HG03064 (cell line): ENCODE results near the gene CRYBB3.

ENCODE experiments used
- ATAC-seq: cut with Tn5 transposase; IDR thresholded peaks from one replicate; pipeline ENCODE4 v1.9.1; 2021; ENCODE audit warnings: low read depth; ENCODE audit not compliant: unreplicated experiment

CRYBB3 gene

DNA sequence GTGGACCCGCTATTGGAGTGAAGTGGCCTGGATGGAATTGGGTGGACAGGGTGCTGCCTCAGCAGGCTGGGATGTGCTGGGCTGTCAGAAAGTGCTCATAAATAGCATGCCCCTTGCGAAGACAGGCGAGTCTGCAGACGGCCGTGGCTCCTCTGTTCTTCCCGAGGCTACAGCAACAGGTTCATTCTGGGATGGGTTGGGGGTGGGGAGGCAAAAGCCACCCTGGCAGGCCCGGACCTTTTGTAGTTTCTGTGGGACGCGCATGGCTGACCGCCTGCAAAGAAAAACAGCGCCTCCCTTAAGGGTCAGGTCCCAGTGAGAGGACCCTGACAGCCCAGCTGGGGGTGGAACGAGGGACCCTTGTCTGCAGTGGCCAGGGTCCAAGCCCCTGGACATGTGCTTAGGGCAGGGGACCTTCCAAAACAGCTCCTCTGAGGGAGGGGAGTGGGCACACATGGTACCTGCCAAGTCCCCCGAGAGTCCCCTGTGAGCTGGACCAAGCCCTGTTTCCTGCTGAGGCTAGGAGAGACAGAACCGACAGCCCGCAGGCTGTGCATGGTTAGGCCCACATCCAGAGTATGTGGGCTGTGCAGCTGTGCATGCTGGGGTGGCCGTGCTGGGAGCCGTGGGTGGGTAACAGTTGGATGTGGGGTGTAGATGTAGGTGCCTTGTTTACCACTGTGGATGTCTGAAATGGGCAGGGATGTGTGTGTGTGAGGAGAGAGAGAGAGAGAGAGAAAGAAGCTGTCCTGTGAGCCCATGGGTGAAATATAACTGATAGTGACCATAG, at the start of gene CRYBB3:
Gene CRYBB3, plus strand, starts transcription at position 128 of the 790 bp plus-strand sequence. CDS start 1,539 bp downstream, outside the sequence.
- ATAC-seq, result no peak

DNA sequence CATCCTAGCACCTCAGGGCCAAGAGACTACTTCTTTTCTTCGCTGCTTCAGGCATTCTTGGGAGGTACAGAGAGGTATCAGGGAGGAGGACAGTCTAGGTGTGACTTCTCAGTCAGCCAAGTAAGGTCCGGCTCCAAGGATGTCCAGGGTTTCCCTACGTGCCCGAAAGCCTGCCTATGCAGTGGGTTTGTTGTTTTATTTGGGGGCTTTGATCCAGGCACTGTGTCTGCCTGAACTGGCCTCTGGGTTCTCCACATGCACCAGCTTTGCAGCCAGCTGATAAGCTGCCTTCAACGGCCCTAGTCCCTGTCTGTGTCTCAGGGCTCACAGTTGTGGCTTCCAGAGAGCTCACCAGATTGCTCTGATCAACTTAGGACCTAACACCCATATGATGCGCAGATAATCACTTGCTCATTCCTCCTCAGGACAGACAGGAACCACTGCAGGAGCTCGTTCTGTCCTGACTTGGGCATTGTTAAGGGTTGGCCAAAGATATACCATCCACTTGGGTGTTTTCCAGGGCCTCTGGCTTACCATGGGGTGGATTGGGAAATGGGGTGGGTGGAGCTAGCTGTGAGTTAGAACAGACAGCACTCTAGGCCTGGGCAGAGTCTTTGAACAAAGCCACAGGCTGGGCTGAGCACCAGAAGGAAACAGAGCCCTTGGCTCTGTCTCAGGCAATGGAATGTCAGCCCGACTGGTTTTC, 45.5 kb upstream of the CRYBB3 start:
- ATAC-seq, result no peak

DNA sequence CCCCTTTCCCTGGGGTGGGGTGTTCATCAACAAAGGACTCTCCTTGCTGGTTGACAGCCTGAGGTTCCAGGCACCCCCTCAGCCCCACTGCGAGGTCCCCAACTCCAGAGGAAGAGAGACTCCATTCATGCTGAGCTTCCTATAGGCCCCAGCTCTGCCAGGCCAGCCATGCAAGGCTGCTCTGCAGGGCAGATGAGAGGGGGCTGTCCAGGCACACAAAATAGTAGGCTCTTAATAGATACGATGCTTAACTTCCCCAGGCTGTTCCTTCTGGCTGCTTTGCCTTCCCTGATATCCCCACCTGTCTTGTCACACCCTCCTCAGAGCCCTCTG, 45.0 kb upstream of the CRYBB3 start:
- no peak for ATAC-seq

DNA sequence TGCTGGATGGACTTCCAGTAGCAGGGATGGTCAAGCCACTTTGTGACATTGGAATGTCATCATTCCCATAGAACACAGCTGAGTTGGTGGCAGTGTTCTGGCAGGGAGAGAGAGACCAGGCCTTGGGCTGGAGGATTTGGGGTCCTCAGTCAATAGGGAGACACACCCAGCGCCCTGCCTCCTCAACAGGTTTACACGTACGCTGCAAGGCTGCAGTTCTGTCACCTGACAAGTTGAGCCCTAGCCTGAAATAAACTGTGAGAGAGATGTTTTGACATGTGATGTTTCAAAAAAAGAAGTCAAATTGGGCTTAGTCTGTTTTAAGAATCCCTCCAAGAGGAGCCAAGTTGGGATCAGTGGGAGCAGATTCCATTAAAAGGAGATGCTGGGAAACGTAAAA, 42.9 kb upstream of the CRYBB3 start:
- ATAC-seq, result no peak

DNA sequence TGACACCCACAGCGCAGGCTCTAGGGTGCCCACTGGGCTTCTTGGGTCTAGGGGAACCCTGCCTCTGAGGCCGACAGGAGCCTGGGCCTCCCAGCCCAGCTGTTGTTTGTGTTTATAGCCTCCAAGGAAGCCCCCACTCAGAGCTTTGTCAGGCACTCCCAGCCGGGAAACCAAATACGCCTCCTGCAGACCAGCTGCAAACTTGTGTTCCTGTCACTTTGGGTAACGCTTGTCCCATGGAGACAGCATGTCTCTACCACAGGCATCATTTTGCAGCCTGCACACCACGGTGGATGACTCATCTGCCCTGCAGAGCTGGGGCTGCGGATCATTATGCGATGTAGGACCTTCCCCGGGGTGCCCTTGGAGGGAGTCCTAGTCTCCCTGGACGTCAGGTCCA, 40.6 kb upstream of the CRYBB3 start:
- ATAC-seq, result no peak

DNA sequence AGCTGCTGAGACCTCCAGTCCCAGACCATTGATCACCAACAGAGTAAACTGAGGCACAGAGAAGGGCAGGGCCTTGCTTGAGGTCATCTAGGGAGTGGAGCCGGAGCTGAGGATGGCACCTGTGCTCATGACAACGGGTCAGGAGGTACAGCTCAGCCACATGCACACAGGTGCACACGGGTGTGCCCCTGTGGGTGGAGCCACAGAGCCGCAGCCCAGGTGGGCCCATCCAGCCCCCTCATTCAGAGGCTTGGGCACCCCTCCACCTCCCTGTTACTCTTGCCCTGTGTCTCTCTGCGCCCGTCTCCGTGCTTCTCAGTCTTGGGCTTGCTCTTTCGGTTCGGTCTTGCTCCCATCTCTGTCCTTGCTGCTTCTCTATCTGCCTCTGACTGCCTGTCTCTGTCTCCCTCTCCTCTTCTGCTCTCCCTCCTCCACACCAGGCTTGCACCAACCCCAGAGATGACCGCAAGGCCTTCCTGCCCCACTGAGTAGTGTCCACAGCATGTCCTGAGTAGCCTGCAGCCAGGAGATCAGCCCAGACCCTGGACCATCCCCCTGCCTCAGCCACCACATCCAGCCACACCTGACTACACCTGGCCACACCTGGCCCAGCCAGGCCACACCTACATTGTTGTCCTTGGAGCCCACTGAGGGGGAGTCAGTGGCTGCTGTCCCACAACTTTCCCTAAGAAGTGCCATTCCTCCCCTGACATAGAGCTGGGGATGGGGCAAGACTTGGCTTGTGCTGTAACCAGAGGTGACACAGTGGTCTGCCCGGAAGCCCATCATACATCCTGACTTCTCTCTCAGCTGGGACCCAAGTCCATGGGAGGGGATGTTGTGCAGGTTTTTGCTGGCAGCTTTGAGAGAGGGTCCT, 39.3 kb upstream of the CRYBB3 start:
- ATAC-seq, result no peak

DNA sequence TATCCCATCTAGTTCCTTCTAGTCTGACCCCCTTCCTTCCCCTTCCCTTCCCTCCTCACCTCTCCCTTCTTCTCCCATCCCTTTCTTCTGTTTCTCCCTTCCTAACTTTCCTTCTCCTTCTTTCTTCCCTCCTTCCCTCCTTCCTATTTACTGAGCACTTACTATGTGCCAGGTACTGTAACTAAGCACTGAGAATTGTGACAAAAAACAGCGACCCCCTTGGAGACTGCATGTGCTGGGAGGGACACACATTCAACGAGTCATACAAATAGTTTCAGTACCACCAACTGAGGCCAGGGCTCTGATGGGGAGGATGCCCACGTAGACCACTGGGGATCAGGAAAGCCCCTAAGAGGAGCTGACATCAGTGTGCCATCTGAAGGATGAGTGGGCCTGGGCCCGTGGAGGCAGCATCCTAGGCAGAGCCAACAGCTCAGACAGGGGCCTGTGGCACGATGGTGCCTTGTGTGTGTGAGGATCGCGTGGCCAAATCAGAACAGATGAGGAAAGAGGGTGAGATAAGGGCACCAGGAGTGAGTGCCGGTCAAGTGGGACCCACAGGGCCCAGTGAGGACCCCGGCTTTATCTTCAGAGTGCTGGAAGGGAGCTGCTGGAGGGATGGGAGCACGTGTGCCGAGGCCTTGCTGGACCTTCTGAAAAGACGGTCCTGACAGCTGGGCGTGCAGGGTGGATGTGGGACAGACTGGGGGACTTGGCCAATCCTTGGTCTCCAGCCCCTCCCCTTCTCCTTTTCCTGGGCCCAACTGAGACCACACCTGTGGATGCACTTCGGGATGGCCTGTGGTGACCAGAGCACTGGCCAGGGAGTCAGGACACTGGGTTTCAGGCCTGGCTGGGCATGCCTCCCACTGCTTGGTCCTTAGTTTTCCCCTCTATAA, 38.4 kb upstream of the CRYBB3 start:
- ATAC-seq, result no peak

DNA sequence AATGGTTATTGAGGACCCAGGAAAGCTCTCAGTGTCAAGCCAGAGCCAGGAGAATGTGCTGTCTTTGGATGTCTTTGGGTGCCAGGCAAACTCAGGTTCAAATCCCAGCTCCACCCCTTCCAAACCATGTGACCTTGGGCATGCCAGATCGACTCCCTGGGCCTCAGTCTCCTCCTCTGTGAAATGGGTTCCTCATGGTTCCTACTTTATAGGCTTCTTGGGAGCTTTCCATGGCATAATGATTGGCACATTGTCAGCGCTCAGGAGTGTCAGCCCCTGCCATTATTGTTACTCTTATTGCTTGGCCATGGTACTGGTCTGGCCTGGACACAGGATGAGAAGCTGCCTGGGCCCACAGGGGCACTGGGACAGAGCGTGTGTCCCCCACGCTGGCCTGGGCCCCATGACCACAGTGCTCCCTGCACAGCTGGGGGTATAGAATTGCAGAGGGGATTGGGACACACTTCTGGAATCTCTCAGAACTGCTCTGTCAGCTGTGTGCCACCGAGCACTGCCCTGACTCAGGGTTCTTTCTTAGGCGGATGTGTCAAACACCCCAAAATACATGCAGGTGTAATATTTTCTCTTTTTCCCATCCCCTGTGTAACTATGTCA, 37.6 kb upstream of the CRYBB3 start:
- ATAC-seq, result no peak

DNA sequence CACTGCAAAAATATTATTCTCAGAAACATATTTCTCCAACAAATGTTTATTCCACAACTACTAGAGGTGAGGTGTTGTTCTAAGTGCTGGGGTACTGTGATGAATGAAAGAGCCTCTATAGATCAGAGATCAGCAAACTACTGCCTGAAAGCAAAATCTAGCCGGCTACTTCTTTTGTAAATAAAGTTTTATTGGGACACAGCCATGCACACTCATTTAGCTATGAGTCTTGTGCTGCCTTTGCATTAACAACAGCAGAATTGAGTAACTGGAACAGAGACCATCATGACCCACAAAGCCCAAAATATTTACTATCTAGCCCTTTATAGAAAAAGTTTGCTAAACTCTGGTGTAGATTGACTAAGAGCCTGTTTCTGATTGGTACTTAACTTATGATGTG, 37.1 kb upstream of the CRYBB3 start:
- no peak for ATAC-seq

DNA sequence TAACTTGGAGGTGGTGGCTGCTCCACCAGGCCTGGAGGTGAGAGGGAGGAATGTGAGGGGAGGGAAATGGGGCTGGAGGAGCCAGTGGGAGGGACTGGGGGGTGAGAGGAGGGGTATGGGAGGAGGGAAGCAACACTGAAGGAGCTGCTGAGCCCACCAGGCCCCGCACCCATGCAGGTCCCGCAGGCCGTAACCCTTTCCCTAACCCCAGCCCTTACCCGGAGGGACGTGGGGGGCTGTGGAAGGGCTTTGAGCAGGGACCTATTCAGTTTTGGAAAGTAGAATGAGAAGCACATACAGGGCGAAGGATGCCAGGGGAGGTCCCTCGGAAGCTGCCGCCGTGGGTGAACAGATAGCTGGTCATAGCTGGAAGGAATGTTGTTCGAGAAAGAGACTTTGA, 33.9 kb upstream of the CRYBB3 start:
- ATAC-seq, result no peak

DNA sequence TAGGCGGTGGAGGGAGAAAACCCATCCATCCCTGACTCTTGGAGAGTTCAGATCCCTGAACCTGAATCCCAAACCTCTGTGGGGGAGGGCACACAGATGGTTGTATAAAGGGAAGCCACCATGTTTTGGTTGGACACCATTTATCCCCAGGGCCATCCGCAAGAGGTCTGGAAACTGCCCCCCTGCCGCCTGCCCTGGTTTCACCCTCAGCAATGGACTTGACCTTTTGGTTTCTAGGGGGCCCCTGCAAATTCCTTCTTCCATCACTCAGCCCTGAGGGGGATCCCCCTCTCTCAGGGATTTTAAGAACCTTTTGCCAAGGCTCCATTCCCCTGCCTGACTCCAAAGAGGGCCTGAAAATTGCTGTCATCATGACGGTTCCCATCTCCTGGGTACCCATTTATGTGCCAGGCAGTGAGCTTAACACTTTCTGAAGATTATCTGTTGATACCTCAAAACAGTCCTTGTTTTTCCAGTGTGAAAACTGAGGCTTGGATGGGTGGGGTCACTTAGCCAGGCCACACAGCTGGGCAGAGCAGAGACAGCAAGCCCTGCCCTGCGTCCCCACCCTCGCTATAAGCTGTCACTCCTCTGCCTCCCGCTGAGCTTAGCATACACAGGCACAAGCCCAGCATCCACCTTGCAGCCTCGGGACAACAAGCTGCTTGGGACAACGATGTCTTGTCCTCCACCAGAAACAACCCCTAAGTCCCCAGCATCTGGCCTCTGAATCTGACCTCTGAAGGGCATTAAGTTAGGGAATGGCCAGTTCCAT, 33.2 kb upstream of the CRYBB3 start:
- ATAC-seq, result no peak

DNA sequence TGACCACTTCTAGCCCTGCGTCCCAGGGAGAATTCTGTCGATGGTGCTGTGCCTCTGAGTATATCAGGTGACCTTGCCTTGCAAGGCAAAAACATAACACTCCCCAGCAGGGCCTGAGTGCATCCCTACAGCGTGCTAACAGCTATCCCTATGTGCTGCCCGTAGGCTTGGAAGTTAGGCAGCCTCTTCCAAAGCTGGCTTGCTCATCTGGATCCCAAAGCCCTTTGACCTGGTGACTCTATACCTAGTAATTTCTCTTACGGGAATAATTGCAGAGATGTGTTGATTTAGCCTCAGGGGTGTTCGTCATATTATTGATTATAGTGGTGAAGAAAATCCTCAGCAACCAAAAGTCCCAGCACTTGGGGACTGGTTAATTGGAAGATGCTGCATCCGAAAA, 32.6 kb upstream of the CRYBB3 start:
- no peak for ATAC-seq

DNA sequence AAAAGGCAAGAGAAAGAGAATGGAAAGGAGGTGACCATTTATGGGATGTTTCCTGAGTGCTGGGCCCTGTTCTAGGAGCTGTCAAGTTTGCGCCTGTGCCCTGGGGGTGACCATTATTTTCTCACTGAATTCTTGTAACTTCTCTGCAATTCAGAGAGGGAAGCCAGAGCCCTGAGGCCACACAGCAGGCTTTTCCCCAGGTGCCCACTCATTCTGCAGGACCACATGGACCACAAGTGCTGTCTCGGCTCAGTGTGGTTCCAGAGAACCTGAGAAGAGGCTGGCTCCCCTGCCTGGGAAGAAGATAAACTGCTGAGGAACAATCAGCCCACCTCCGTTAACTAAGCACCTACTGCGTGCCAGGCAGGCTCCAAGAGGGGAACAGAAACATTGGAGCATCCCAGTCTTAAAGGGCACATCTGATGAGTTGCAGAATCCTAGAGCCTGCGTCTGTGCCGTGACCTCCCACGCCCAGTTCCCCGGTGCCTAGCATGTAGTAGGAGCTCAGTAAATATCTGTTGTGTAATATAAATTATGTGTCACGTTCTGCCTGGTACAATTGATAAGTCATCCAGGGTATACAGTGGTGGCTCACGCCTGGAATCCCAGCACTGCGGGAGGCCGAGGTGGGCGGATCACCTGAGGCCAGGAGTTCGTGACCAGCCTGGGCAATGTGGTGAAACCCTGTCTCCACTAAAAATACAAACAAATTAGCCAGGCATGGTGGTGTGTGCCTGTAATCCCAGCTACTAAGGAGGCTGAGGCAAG, 31.6 kb upstream of the CRYBB3 start:
- no peak for ATAC-seq

DNA sequence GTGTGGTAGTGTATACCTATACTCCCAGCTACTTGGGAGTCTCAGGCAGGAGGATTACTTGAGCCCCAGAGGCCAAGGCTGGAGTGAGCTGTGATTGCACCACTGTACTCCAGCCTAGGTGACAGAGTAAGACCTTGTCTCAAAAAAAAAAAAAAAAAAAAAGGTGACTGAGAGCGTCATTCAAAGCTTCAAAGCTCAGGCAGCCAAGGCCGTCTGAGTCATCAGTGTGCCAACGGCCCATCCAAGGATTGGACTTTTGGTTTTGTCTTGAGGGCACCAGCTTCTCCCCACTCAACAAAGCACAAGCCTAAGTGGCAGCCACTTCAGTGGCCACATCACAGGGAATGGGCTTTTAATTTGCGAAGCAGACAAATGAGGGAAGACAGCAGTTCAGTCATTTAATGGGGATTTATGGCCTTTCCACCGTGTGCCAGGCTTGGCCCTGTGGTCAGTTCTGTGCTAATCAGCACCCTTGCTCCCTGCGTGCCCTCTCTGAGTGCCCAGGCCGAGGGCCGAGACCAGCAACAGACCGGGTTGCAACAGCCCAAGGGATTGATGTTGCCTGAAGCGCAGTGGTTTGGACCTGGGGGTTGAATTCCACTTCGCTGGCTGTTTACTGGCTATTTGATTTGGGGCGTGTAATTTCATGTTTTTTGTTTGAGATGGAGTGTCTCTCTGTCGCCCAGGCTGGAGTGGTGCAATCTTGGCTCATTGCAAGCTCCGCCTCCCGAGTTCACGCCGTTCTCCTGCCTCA, 30.2 kb upstream of the CRYBB3 start:
- no peak for ATAC-seq

DNA sequence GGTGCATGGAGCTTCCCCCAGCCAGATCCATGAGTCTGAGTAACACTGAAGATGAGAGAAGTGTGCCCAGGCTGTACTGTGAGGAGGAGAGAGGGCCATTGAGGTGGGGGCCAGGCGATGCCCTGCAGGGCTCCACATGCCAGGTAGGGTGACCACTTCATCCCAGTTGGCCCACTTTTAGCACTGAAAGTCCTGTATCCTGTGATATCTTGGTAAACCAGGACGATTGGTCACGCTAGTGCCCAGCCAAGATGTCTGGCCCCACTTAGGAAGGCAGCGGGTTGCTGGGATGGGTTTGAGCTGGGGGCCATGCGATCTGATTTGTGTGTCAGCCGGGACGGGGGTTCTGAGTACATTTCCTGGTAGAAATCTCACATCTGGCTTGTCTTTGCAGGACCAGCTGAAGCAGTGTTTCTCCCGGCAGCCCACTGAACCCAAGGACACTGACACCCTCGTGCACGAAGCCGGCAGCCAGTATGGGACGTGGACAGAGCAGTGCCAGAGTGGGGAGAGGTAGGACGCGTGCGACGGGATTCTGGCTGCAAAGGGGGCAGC, 29.2 kb upstream of the CRYBB3 start:
- no peak for ATAC-seq

DNA sequence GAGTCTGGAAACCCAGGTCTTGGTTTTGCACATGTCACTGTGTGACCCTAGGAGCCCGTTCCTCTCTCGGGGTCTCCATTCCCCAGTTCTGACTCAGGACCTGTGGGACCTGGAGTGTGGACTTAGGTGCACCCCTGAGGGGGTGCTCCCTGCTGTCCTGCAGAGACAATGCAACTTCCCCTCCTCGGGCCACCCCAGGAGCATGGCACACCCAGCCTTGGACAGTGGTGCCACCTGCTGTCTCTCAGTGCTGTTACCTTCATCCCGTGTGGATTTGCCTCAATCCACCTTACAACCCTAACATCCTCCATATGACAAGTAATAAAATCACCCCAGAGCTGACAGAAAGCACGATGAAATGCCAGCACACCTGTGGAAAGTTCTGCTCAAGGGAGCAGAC, 27.5 kb upstream of the CRYBB3 start:
- no peak for ATAC-seq

DNA sequence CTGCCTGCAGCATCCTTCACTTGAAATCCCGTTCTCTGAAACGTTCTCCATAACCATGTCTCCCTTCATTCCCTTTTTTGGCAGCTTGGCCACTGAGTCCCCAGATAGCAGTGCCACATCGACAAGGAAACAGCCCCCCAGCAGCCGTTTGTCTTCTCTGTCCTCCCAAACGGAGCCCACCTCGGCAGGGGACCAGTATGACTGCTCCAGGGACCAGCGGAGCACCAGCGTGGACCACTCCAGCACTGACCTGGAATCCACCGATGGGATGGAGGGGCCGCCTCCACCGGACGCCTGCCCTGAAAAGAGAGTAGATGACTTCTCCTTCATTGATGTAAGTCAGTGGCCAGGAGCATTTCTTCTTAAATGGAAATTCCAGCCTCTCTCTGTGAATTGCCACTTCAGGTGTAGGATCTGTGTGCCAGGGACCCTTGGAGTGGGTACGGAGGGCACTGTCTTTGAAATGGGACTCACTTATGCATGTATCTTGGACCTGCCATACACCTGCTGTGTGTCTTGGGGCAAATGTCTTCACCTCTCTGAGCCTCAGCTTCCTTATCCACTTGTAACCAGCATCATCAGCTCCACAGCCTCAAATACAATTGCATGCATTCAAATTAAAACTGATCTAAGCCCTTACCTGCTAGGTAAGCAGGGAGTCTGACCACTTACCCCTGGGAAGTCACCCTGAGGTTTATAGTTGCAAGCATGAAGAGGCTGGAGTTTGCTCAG, 25.3 kb upstream of the CRYBB3 start:
- ATAC-seq, result no peak
